Adrenal gland (tissue), 5 donors: Measurements from ENCODE around the gene HABP2.

ENCODE experiments used
- CTCF ChIP-seq, 6 experiments: fragments of 450-650 bp in 4 of 6; fragments of 200-600 bp in 2 of 6; sonication (generic) in 1 of 6; IDR thresholded peaks; 1 replicate in 5 of 6; 2 replicates in 1 of 6; pipeline versions ENCODE4 v1.5.1 to v1.8.0; 2016 to 2021; ENCODE audit warnings: antibody characterized with exemption in 6 of 6, mild to moderate bottlenecking in 2 of 6, moderate library complexity in 1 of 6
- POLR2A ChIP-seq, 2 donors: fragments of 450-650 bp; IDR thresholded peaks; one replicate each; pipeline ENCODE4 v1.6.1; 2017; ENCODE audit warnings: antibody characterized with exemption in 2 of 2, mild to moderate bottlenecking in 2 of 2, moderate library complexity in 1 of 2
- donor health status: DM: no; HTN: no; CAD: no.

GRCh38 chr10:113622831-113623230 is 70.0 kb downstream of the HABP2 start:
- TF ChIP-seq CTCF (IDR thresholded peaks at IDR 0.05): no peak
- no peak for TF ChIP-seq POLR2A (IDR thresholded peaks at IDR 0.05)
